GM21576 (cell line): ENCODE data around the gene COL6A1.

Experiments
- ATAC-seq: cut with Tn5 transposase; IDR thresholded peaks from one replicate; pipeline ENCODE4 v1.9.1; 2021; ENCODE audit warnings: mild to moderate bottlenecking, moderate library complexity; ENCODE audit not compliant: unreplicated experiment

Gene COL6A1

GRCh38 chr21:45994086-45994661 lies 12.6 kb downstream of the COL6A1 start:
- ATAC-seq: no peak

GRCh38 chr21:45994759-45995685 lies 13.5 kb downstream of the COL6A1 start:
- no peak for ATAC-seq

GRCh38 chr21:45995686-45996179 lies 14.2 kb downstream of the COL6A1 start:
- no peak for ATAC-seq

GRCh38 chr21:45996311-45997204 lies 15.0 kb downstream of the COL6A1 start:
- ATAC-seq: no peak

- ATAC-seq: no peak
These were observed 15.6 kb downstream of the COL6A1 start for GRCh38 chr21:45997205-45997494.

- no peak for ATAC-seq
These were observed 16.1 kb downstream of the COL6A1 start for GRCh38 chr21:45997495-45998275.

- no peak for ATAC-seq
These were observed 16.7 kb downstream of the COL6A1 start for GRCh38 chr21:45998276-45998701.

GRCh38 chr21:45998871-45999580 lies 17.5 kb downstream of the COL6A1 start:
- ATAC-seq: no peak

GRCh38 chr21:45999581-46000181 lies 18.1 kb downstream of the COL6A1 start:
- no peak for ATAC-seq

GRCh38 chr21:46000182-46000730 lies 18.7 kb downstream of the COL6A1 start:
- no peak for ATAC-seq

GRCh38 chr21:46000731-46001641 lies 19.4 kb downstream of the COL6A1 start:
- ATAC-seq: no peak

- ATAC-seq: no peak
These were observed 20.5 kb downstream of the COL6A1 start for GRCh38 chr21:46001821-46002681.

- no peak for ATAC-seq
These were observed 21.4 kb downstream of the COL6A1 start for GRCh38 chr21:46002841-46003574.

GRCh38 chr21:46003575-46004007 lies 22.0 kb downstream of the COL6A1 start:
- no peak for ATAC-seq

GRCh38 chr21:46004168-46004861 lies 22.7 kb downstream of the COL6A1 start:
- ATAC-seq: no peak

GRCh38 chr21:46005081-46005480 lies 23.5 kb downstream of the COL6A1 start:
- ATAC-seq: no peak
